HG02970 (cell line): ENCODE data around the gene ZNF197.
"Not testable (repeated sequence)": the region's sequence is repeated elsewhere in the genome, so short reads cannot be mapped to it uniquely, and the experiment has no call there.

Source experiments
- ATAC-seq: cut with Tn5 transposase; IDR thresholded peaks from one replicate; pipeline ENCODE4 v1.9.1; 2021; ENCODE audit warnings: mild to moderate bottlenecking, moderate library complexity, moderate number of reproducible peaks; ENCODE audit not compliant: unreplicated experiment, low FRiP score

The ZNF197 gene

GRCh38 chr3:44624749-44625480 lies at the start of gene ZNF197:
Gene ZNF197 (plus strand): TSS chr3:44625036. CDS start chr3:44629155, 4,119 bp downstream.
- peak; percentile 80 for ATAC-seq

GRCh38 chr3:44576613-44577012 lies 48.2 kb upstream of the ZNF197 start:
- ATAC-seq: no peak

GRCh38 chr3:44577354-44577952 lies 47.4 kb upstream of the ZNF197 start:
- ATAC-seq: not testable (repeated sequence)

- ATAC-seq: not testable (repeated sequence)
Observed at GRCh38 chr3:44578316-44578715, 46.5 kb upstream of the ZNF197 start.

GRCh38 chr3:44578924-44579515 lies 45.8 kb upstream of the ZNF197 start:
- ATAC-seq: not testable (repeated sequence)

GRCh38 chr3:44579749-44580148 lies 45.1 kb upstream of the ZNF197 start:
- ATAC-seq: not testable (repeated sequence)

GRCh38 chr3:44580971-44581370 lies 43.9 kb upstream of the ZNF197 start:
- not testable (repeated sequence) for ATAC-seq

GRCh38 chr3:44584646-44585501 lies 40.0 kb upstream of the ZNF197 start, which contains the start of gene ZNF660:
Gene ZNF660 (plus strand): TSS chr3:44584964. CDS start chr3:44594194, 9,230 bp downstream.
- ATAC-seq: no peak

- ATAC-seq: no peak
Observed at GRCh38 chr3:44596621-44597020, 28.2 kb upstream of the ZNF197 start.

GRCh38 chr3:44601749-44602148 lies 23.1 kb upstream of the ZNF197 start:
- ATAC-seq: no peak

- ATAC-seq: no peak
Observed at GRCh38 chr3:44612678-44613077, 12.2 kb upstream of the ZNF197 start.

GRCh38 chr3:44628716-44629115 lies 3.9 kb downstream of the ZNF197 start:
- ATAC-seq: no peak

- ATAC-seq: no peak
Observed at GRCh38 chr3:44632193-44632592, 7.4 kb downstream of the ZNF197 start.

GRCh38 chr3:44642337-44642736 lies 17.5 kb downstream of the ZNF197 start:
- ATAC-seq: no peak

GRCh38 chr3:44643024-44643423 lies 18.2 kb downstream of the ZNF197 start:
- no peak for ATAC-seq

GRCh38 chr3:44647771-44648170 lies 22.9 kb downstream of the ZNF197 start:
- ATAC-seq: no peak

GRCh38 chr3:44648564-44649229 lies 23.9 kb downstream of the ZNF197 start, which contains the start of gene ZNF35:
Gene ZNF35 (plus strand): TSS chr3:44648732. CDS start chr3:44651068, 2,336 bp downstream.
- ATAC-seq: no peak

GRCh38 chr3:44649709-44650108 lies 24.9 kb downstream of the ZNF197 start:
- no peak for ATAC-seq

GRCh38 chr3:44654039-44654438 lies 29.2 kb downstream of the ZNF197 start:
- ATAC-seq: no peak

GRCh38 chr3:44659015-44659414 lies 34.2 kb downstream of the ZNF197 start:
- ATAC-seq: no peak
